GM18861 (cell line): ENCODE measurements around the gene MAG.

Experiments
- ATAC-seq: cut with Tn5 transposase; IDR thresholded peaks from one replicate; pipeline ENCODE4 v1.9.1; 2021; ENCODE audit not compliant: unreplicated experiment

The MAG gene

GRCh38 chr19:35296644-35297514 is 4.9 kb downstream of the MAG start:
- no peak for ATAC-seq

- ATAC-seq: no peak
Measured at GRCh38 chr19:35297515-35297848, 5.5 kb downstream of the MAG start.

GRCh38 chr19:35297922-35298321 is 6.0 kb downstream of the MAG start:
- no peak for ATAC-seq

- ATAC-seq: no peak
Measured at GRCh38 chr19:35298561-35298972, 6.6 kb downstream of the MAG start.

- ATAC-seq: no peak
Measured at GRCh38 chr19:35299523-35300338, 7.8 kb downstream of the MAG start.

GRCh38 chr19:35300339-35300649 is 8.3 kb downstream of the MAG start:
- ATAC-seq: no peak

GRCh38 chr19:35301961-35302360 is 10.0 kb downstream of the MAG start:
- no peak for ATAC-seq

- no peak for ATAC-seq
Measured at GRCh38 chr19:35302446-35302845, 10.5 kb downstream of the MAG start.

GRCh38 chr19:35303357-35303915 is 11.5 kb downstream of the MAG start:
- ATAC-seq: no peak

- no peak for ATAC-seq
Measured at GRCh38 chr19:35304036-35304435, 12.1 kb downstream of the MAG start.

GRCh38 chr19:35305181-35305580 is 13.2 kb downstream of the MAG start:
- no peak for ATAC-seq

- ATAC-seq: no peak
Measured at GRCh38 chr19:35306473-35307246, 14.7 kb downstream of the MAG start.

- no peak for ATAC-seq
Measured at GRCh38 chr19:35307931-35308330, 16.0 kb downstream of the MAG start.

GRCh38 chr19:35308910-35309309 is 16.9 kb downstream of the MAG start:
- ATAC-seq: no peak

GRCh38 chr19:35309481-35310279 is 17.7 kb downstream of the MAG start:
- ATAC-seq: no peak

- no peak for ATAC-seq
Measured at GRCh38 chr19:35310331-35310730, 18.4 kb downstream of the MAG start.

- ATAC-seq: no peak
Measured at GRCh38 chr19:35310811-35311465, 19.0 kb downstream of the MAG start.

- ATAC-seq: no peak
Measured at GRCh38 chr19:35311901-35312665, 20.1 kb downstream of the MAG start.

- no peak for ATAC-seq
Measured at GRCh38 chr19:35313587-35313986, 21.6 kb downstream of the MAG start.
